ENCODE data around the gene RAB1A. TPM values are rescaled to one million over a fixed set of nuclear protein-coding genes. Genes with fewer than 3 reads are reported as not detected.
A peak's percentile ranks its signal among the peaks of the same experiment; 100 is the strongest.
"Not testable (repeated sequence)": the region's sequence is repeated elsewhere in the genome, so short reads cannot be mapped to it uniquely, and the experiment has no call there.

The RAB1A gene
- polyA plus RNA-seq (2012; ENCODE audit: insufficient read depth, insufficient read length), result 83.7 TPM

GRCh38 chr2:65129826-65130663, at the start of gene RAB1A:
Gene RAB1A (minus strand): TSS chr2:65130106. CDS start chr2:65129915, 191 bp downstream.
- peak within 1 kb of the TSS; percentile 98 for H3K4me3 ChIP-seq (ENCODE audit: low read length)
- peak; percentile 98 for DNase-seq (ENCODE audit: low read depth, low spot score)

GRCh38 chr2:65177751-65178442, 48.0 kb upstream of the RAB1A start:
- no peak for DNase-seq (ENCODE audit: low read depth, low spot score)
- H3K4me3 ChIP-seq (ENCODE audit: low read length), result no peak overlapping the region

- no peak for DNase-seq (ENCODE audit: low read depth, low spot score)
- no peak overlapping the region for H3K4me3 ChIP-seq (ENCODE audit: low read length)
Observed at GRCh38 chr2:65175894-65176530, 46.1 kb upstream of the RAB1A start.

- not testable (repeated sequence) for H3K4me3 ChIP-seq (ENCODE audit: low read length); DNase-seq (ENCODE audit: low read depth, low spot score)
Observed at GRCh38 chr2:65174031-65174430, 44.1 kb upstream of the RAB1A start.

GRCh38 chr2:65172994-65173790, 43.3 kb upstream of the RAB1A start:
- DNase-seq (ENCODE audit: low read depth, low spot score), result no peak
- H3K4me3 ChIP-seq (ENCODE audit: low read length), result no peak overlapping the region

- not testable (repeated sequence) for H3K4me3 ChIP-seq (ENCODE audit: low read length); DNase-seq (ENCODE audit: low read depth, low spot score)
Observed at GRCh38 chr2:65170611-65171477, 40.9 kb upstream of the RAB1A start.

GRCh38 chr2:65169760-65170136, 39.8 kb upstream of the RAB1A start:
- no peak overlapping the region for H3K4me3 ChIP-seq (ENCODE audit: low read length)
- DNase-seq (ENCODE audit: low read depth, low spot score), result no peak

GRCh38 chr2:65165558-65165957, 35.7 kb upstream of the RAB1A start:
- DNase-seq (ENCODE audit: low read depth, low spot score), result no peak
- H3K4me3 ChIP-seq (ENCODE audit: low read length), result no peak overlapping the region

- DNase-seq (ENCODE audit: low read depth, low spot score), result no peak
- no peak overlapping the region for H3K4me3 ChIP-seq (ENCODE audit: low read length)
Observed at GRCh38 chr2:65164426-65164891, 34.6 kb upstream of the RAB1A start.

- no peak overlapping the region for H3K4me3 ChIP-seq (ENCODE audit: low read length)
- DNase-seq (ENCODE audit: low read depth, low spot score), result no peak
Observed at GRCh38 chr2:65161551-65162100, 31.7 kb upstream of the RAB1A start.

- DNase-seq (ENCODE audit: low read depth, low spot score), result peak; percentile 80
- no peak overlapping the region; the same call in 1 of the 2 replicates for H3K4me3 ChIP-seq (ENCODE audit: low read length)
Observed at GRCh38 chr2:65159906-65160305, 30.0 kb upstream of the RAB1A start.

- no peak for DNase-seq (ENCODE audit: low read depth, low spot score)
- H3K4me3 ChIP-seq (ENCODE audit: low read length), result no peak overlapping the region
Observed at GRCh38 chr2:65159261-65159660, 29.4 kb upstream of the RAB1A start.

GRCh38 chr2:65158557-65158956, 28.7 kb upstream of the RAB1A start:
- H3K4me3 ChIP-seq (ENCODE audit: low read length), result no peak overlapping the region
- no peak for DNase-seq (ENCODE audit: low read depth, low spot score)

- not testable (repeated sequence) for DNase-seq (ENCODE audit: low read depth, low spot score); H3K4me3 ChIP-seq (ENCODE audit: low read length)
Observed at GRCh38 chr2:65157856-65158255, 27.9 kb upstream of the RAB1A start.

- no peak for DNase-seq (ENCODE audit: low read depth, low spot score)
- H3K4me3 ChIP-seq (ENCODE audit: low read length), result no peak overlapping the region
Observed at GRCh38 chr2:65156041-65156440, 26.1 kb upstream of the RAB1A start.

- DNase-seq (ENCODE audit: low read depth, low spot score), result no peak
- H3K4me3 ChIP-seq (ENCODE audit: low read length), result no peak overlapping the region
Observed at GRCh38 chr2:65153515-65153914, 23.6 kb upstream of the RAB1A start.

GRCh38 chr2:65146078-65146477, 16.2 kb upstream of the RAB1A start:
- H3K4me3 ChIP-seq (ENCODE audit: low read length), result no peak overlapping the region
- DNase-seq (ENCODE audit: low read depth, low spot score), result no peak

GRCh38 chr2:65144571-65144970, 14.7 kb upstream of the RAB1A start:
- no peak for DNase-seq (ENCODE audit: low read depth, low spot score)
- no peak overlapping the region for H3K4me3 ChIP-seq (ENCODE audit: low read length)

Data from Jurkat, Clone E6-1 (cell line).